Ascending aorta (tissue), 2 donors: ENCODE data around the gene RASEF. TPM values are rescaled to one million over a fixed set of nuclear protein-coding genes. Genes with fewer than 3 reads are reported as not detected.

Experiments used
- DNase-seq, 2 donors: peaks; one replicate each; pipeline ENCODE4 v3.0.0-alpha.2; 2019; ENCODE audit warnings: low spot score in 2 of 2
- H3K27ac ChIP-seq, 2 donors: fragments of 200-600 bp; sonication (generic); one replicate each; pipeline ENCODE4 v1.5.1; 2016 to 2017; ENCODE audit warnings: mild to moderate bottlenecking in 1 of 2
- H3K27me3 ChIP-seq: fragments of 200-600 bp; sonication (generic); one replicate; pipeline ENCODE4 v1.5.1; 2017
- H3K36me3 ChIP-seq, 2 donors: fragments of 200-600 bp; sonication (generic); one replicate each; pipeline ENCODE4 v1.5.1; 2016
- H3K4me1 ChIP-seq, 2 donors: fragments of 200-600 bp; sonication (generic); one replicate each; pipeline ENCODE4 v1.5.1; 2016 to 2017; ENCODE audit warnings: mild to moderate bottlenecking in 1 of 2
- H3K4me3 ChIP-seq, 2 donors: fragments of 200-600 bp; sonication (generic); one replicate each; pipeline ENCODE4 v1.5.1; 2016 to 2017; ENCODE audit warnings: mild to moderate bottlenecking in 1 of 2
- H3K9me3 ChIP-seq, 2 donors: fragments of 200-600 bp; sonication (generic); one replicate each; pipeline ENCODE4 v1.5.1; 2016
- intact Hi-C: fragments of 100-400 bp; cut with DNase I; formaldehyde crosslinking; loops from one replicate; pipeline ENCODE4 v1.15.1; 2023
- total RNA-seq: library from RNA; depleted of rRNA; stranded (reverse); fragments of >200 nt; gene quantifications from one replicate; pipeline ENCODE4 v1.1.0, GENCODE V29; 2016
- TF ChIP-seq, protein P1 (sequence below), 3 experiments: fragments of 200-600 bp in 2 of 3; fragments of 450-650 bp in 1 of 3; sonication (generic) in 2 of 3; IDR thresholded peaks; one replicate each; pipeline ENCODE4 v1.5.1; 2016 to 2019; ENCODE audit warnings: antibody characterized with exemption in 3 of 3, mild to moderate bottlenecking in 1 of 3, moderate library complexity in 1 of 3

The RASEF gene
- total RNA-seq, 1 donor from 2014 or later: not detected

DNA sequence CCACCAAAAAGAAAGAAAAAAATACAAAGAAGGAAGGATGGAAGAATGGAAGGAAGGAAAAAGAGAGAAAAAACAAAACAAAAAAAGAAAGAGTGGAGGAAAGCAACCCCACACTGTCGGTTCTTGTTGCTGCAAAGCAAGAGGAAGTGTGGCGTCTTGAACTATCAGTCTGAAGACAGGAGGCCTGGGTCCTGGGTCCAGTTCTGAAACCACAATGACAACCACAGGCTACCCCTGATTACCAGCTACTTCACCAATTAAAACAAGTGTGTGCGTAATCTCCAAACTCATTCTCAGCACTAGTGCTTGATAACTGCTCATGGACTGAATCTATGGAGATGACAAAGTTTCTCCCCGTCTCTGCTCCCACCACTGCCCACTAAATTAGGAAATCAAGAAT is 93.7 kb downstream of the RASEF start:
- intact Hi-C loops: no loop called here
- no peak overlapping the region for H3K27ac ChIP-seq
- no peaks in the 10 kb centered on the region for H3K36me3 ChIP-seq
- H3K27me3 ChIP-seq: no peaks in the 10 kb centered on the region
- no peaks in the 10 kb centered on the region for H3K4me1 ChIP-seq
- peaks cover 0 to 4% of the 10 kb centered on the region in 2 donors for H3K9me3 ChIP-seq
- DNase-seq: no peak
- no peak overlapping the region for H3K4me3 ChIP-seq
- TF ChIP-seq, protein P1, sequence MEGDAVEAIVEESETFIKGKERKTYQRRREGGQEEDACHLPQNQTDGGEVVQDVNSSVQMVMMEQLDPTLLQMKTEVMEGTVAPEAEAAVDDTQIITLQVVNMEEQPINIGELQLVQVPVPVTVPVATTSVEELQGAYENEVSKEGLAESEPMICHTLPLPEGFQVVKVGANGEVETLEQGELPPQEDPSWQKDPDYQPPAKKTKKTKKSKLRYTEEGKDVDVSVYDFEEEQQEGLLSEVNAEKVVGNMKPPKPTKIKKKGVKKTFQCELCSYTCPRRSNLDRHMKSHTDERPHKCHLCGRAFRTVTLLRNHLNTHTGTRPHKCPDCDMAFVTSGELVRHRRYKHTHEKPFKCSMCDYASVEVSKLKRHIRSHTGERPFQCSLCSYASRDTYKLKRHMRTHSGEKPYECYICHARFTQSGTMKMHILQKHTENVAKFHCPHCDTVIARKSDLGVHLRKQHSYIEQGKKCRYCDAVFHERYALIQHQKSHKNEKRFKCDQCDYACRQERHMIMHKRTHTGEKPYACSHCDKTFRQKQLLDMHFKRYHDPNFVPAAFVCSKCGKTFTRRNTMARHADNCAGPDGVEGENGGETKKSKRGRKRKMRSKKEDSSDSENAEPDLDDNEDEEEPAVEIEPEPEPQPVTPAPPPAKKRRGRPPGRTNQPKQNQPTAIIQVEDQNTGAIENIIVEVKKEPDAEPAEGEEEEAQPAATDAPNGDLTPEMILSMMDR (IDR thresholded peaks at IDR 0.05): no peak

DNA sequence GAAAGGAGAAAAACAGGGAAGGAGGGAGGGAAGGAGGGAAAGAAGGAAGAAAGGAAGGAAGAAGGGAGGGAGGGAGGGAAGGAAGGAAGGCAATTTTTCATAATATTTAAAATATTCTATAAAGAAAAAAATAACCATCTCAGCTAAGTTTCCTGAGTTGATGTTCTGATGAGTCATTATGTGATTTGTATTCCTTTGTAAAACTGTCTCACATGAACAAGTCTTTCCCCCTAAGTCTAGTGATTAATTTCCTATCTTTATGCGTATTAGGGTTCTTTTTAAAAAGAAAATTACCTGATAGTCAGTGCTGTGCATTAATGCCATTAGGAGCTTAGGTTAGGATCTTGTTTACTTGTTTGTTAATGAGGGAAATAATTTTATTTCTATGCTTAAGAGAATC is 94.1 kb downstream of the RASEF start:
- DNase-seq: no peak
- H3K4me1 ChIP-seq: no peaks in the 10 kb centered on the region
- peaks cover 0 to 4% of the 10 kb centered on the region in 2 donors for H3K9me3 ChIP-seq
- H3K27me3 ChIP-seq: no peaks in the 10 kb centered on the region
- intact Hi-C loops: no loop called here
- H3K27ac ChIP-seq: no peak overlapping the region
- no peaks in the 10 kb centered on the region for H3K36me3 ChIP-seq
- TF ChIP-seq, protein P1 (IDR thresholded peaks at IDR 0.05): no peak
- no peak overlapping the region for H3K4me3 ChIP-seq

DNA sequence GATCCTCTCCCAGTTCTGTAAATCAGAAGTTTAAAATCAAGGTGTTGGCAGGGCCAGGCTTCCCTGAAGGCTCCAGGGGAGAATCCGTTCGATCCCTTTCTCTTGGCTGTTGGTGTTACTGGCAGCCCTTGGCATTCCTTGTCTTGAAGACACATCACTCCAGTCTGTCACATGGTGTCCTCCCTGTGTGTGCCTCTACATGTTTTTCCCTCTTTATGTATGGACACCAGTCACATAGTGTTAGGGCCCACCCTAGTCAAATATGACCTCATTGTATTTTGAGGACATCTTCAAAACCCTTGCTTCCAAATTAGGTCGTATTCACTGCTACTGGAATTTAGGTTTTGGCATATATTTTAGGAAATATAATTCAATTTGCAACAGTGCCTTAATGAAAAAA is 94.6 kb downstream of the RASEF start:
- Histone ChIP-seq H3K27me3 (no peaks in the 10 kb centered on the region), H3K36me3 (no peaks in the 10 kb centered on the region), H3K4me3 (no peak overlapping the region), H3K27ac (no peak overlapping the region), H3K4me1 (no peaks in the 10 kb centered on the region), H3K9me3 (peaks cover 0 to 4% of the 10 kb centered on the region in 2 donors)
- intact Hi-C loops: no loop called here
- TF ChIP-seq, protein P1 (IDR thresholded peaks at IDR 0.05): no peak
- DNase-seq: no peak

DNA sequence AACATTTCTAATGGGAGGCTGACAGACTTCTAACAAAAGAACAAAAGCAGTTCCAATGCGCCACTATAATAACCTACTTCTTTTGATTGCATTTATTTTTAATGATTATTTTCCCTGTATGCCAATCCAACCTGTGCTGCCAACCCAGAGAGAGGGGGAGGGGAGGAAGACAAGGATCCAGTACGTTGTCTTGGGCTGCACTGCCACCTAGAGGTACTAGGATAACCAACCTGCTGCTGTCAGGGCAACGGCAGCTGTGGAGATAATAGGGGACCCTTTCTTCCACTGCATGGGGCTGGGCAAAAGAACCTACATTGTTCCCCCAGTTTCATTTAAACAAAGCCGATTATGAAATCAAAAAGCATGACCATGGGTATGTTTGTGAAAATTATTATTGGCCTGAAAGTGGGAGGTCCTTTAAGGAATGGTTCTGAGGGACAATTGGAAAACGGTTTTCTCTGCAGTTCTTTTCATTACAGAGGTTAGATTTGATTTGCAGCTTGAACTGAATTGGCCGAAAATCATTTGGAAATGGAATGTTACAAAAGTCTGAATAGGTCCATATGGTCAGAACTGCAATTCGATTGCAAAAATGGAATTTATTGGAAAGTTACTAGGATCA is 101.3 kb downstream of the RASEF start:
- Histone ChIP-seq H3K9me3 (no peaks in the 10 kb centered on the region), H3K27me3 (no peaks in the 10 kb centered on the region), H3K4me3 (no peak overlapping the region), H3K36me3 (no peaks in the 10 kb centered on the region), H3K4me1 (no peaks in the 10 kb centered on the region), H3K27ac (no peak overlapping the region)
- DNase-seq: peak in 1 of 2 donors; percentile 69
- TF ChIP-seq, protein P1 (IDR thresholded peaks at IDR 0.05): peak in 2 of 3 experiments; percentile 38 to 64
- intact Hi-C loops: no loop called here

DNA sequence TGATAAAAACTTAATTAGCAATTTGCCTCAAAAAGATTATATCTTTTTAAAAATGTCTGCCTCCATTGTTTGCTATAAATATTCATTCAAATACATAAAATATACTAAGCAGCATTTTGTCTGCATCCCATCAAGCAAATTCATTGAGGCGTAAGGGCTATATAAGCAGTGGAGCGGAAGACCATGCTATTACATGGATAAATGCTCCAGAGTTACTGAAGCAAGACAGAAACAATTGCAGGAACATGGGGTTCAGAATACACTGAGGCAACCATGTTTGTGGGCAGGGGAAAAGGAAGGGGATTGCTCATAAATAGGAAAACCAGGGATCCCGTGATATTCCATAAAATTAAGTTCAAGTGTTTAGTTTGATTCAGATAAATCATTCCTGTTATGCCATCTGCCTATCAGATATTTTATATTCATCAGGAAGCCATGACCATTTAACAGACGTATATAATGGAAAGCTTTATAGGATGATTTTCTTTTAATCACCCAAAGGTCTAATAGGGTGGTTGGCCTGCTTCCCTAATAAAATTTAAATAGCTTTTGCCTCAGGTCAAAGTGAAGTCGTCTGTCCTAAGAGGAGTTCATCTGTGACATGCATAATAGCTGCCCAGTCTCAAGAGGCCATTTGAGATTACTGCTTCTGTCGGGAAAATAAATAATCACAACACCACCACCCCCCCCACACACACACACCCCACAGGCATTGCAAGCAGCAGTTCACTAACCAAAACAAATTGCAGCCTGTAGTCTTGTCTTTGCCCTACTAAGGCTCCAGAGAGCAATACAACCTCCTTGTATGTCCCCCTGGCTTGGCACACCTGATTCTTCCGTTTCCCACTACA is 105.2 kb downstream of the RASEF start:
- Histone ChIP-seq H3K27me3 (no peaks in the 10 kb centered on the region), H3K9me3 (no peaks in the 10 kb centered on the region), H3K4me3 (no peak overlapping the region), H3K36me3 (no peaks in the 10 kb centered on the region), H3K27ac (no peak overlapping the region), H3K4me1 (no peaks in the 10 kb centered on the region)
- DNase-seq: no peak
- intact Hi-C loops: no loop called here
- TF ChIP-seq, protein P1 (IDR thresholded peaks at IDR 0.05): no peak
